HG02884 (cell line): ENCODE measurements around the gene ERP29.
"Not testable (repeated sequence)": the region's sequence is repeated elsewhere in the genome, so short reads cannot be mapped to it uniquely, and the experiment has no call there.

ENCODE experiments used
- ATAC-seq: cut with Tn5 transposase; IDR thresholded peaks from one replicate; pipeline ENCODE4 v1.9.1; 2021; ENCODE audit warnings: mild to moderate bottlenecking, moderate library complexity; ENCODE audit not compliant: unreplicated experiment

Gene ERP29

DNA sequence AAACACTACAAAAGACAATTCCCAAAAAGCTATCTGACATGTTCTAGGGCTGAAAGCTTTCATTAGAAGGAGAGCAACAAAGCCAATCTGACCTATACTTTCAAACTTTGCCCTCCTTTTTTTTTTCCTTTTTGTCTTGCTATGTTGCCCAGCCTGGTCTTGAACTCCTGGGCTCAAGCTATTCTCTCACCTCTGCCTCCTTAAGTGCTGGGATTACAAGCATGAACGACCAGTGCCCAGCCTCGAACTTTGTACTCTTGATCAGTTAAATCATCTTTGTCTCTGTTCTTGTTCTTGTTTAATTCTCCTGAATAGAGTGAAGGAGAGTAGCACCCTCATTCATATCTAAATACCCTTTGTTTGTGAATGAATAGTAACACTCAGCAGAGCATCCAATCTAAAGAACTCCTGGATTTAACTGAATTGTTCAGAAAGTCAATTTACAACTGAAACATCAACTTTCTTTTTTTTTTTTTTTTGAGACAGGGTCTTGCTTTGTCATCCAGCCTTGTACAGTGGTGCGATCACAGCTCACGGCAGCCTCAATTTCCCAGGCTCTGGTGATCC, 22.1 kb downstream of the ERP29 start:
- no peak for ATAC-seq

- not testable (repeated sequence) for ATAC-seq
Observed at GRCh38 chr12:112036614-112037013, 23.4 kb downstream of the ERP29 start.

DNA sequence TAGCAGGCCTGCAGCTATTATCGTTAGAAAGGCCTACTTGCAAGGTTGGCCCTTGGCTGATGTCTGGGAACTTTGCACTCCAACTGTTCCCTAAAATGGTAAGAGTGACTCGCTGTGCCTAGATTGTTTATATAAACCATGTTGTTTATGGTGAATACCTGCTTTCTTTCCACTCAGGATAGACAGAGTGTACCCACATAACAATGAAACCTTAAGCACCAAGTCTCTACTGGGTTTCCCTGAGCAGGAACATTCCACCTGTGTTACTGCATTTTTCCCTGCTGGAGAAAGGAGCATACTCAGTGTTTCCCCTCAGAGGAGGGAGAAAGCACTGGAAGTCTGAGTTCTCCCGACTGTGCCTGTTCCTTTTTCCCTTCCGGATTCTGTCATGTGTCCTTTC, 32.8 kb downstream of the ERP29 start:
- no peak for ATAC-seq

- ATAC-seq = no peak
Observed at GRCh38 chr12:112049351-112049750, 36.1 kb downstream of the ERP29 start.

DNA sequence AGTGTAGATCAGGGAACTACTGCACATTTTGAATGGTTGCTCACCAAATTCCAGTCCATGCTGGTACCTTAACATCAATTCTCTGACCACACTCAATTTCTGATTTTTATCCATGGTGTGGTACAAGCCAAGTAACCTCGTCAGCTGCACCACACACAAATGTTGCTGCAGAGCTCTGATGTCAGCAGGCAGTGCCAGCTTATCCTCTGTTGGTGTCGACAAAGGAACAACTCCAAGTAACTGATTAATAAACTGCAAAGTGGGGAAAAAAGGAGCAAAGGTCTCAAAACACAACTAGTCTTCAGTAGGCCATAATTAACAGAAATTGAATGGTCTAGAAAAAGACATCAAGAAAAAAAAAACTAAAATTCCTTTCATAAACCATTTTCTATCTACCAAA, 47.9 kb downstream of the ERP29 start:
- no peak for ATAC-seq

- ATAC-seq = no peak
Observed at GRCh38 chr12:112063273-112063672, 50.0 kb downstream of the ERP29 start.

- no peak for ATAC-seq
Observed at GRCh38 chr12:112066566-112066965, 53.3 kb downstream of the ERP29 start.
